DOHH2 (cell line): ENCODE measurements around the gene PRKD3.

Source experiments
- H3F3A ChIP-seq: fragments of 200-600 bp; sonication (generic), shearing (Covaris generic); 2 replicates; pipeline ENCODE4 v1.6.0; 2016; ENCODE audit warnings: antibody characterized with exemption, mild to moderate bottlenecking; ENCODE audit not compliant: control insufficient read depth, insufficient read depth
- H3K27ac ChIP-seq: fragments of 200-600 bp; sonication (generic); 2 replicates; pipeline ENCODE4 v1.5.1; 2014; ENCODE audit warnings: low read depth, mild to moderate bottlenecking, low read length, moderate library complexity
- H3K27me3 ChIP-seq: fragments of 200-600 bp; sonication (generic); 2 replicates; pipeline ENCODE4 v1.6.1; 2014; ENCODE audit warnings: mild to moderate bottlenecking, low read length, mixed read lengths; ENCODE audit not compliant: control insufficient read depth
- H3K36me3 ChIP-seq: fragments of 200-600 bp; sonication (generic); 2 replicates; pipeline ENCODE4 v1.6.1; 2014; ENCODE audit warnings: mild to moderate bottlenecking, low read length, moderate library complexity, mixed read lengths; ENCODE audit not compliant: control insufficient read depth
- H3K4me1 ChIP-seq: fragments of 200-600 bp; sonication (generic); 2 replicates; pipeline ENCODE4 v1.6.1; 2014; ENCODE audit warnings: mild to moderate bottlenecking, low read length, mixed read lengths; ENCODE audit not compliant: control insufficient read depth
- H3K4me2 ChIP-seq: fragments of 200-600 bp; sonication (generic); 2 replicates; pipeline ENCODE4 v1.6.0; 2014; ENCODE audit warnings: mild to moderate bottlenecking, low read length, moderate library complexity
- H3K4me3 ChIP-seq: fragments of 200-600 bp; sonication (generic); 2 replicates; pipeline ENCODE4 v1.5.1; 2014; ENCODE audit warnings: mild to moderate bottlenecking, low read length, mixed read lengths
- H3K79me2 ChIP-seq: fragments of 200-600 bp; sonication (generic); 2 replicates; pipeline ENCODE4 v1.6.1; 2014; ENCODE audit warnings: mild to moderate bottlenecking, low read length, mixed read lengths; ENCODE audit not compliant: control insufficient read depth
- H3K9me2 ChIP-seq: fragments of 200-600 bp; sonication (generic); replicated peaks from 2 replicates; pipeline ENCODE4 v1.6.1; 2014; ENCODE audit warnings: mild to moderate bottlenecking, low read length, mixed read lengths; ENCODE audit not compliant: control insufficient read depth
- H3K9me3 ChIP-seq: fragments of 200-600 bp; sonication (generic); 2 replicates; pipeline ENCODE4 v1.6.1; 2014; ENCODE audit warnings: antibody characterized with exemption, low read length, mixed read lengths; ENCODE audit not compliant: control insufficient read depth, insufficient read depth
- H4K20me1 ChIP-seq: fragments of 200-600 bp; sonication (generic); 2 replicates; pipeline ENCODE4 v1.6.0; 2014; ENCODE audit warnings: low read depth, mild to moderate bottlenecking, antibody characterized with exemption, low read length, moderate library complexity; ENCODE audit not compliant: control insufficient read depth, insufficient read depth
- EZH2phosphoT487 ChIP-seq: fragments of 200-600 bp; sonication (generic); IDR thresholded peaks from 2 replicates; pipeline ENCODE4 v1.6.1; 2017; ENCODE audit warnings: borderline replicate concordance, mild to moderate bottlenecking, antibody characterized with exemption, low read length, moderate library complexity, mixed read lengths
- TF ChIP-seq, protein P1 (sequence below): fragments of 200-600 bp; sonication (generic); IDR thresholded peaks from one replicate; pipeline ENCODE4 v1.5.1; 2014; ENCODE audit warnings: antibody characterized with exemption, mild to moderate bottlenecking, low read depth, low read length; ENCODE audit not compliant: poor library complexity, severe bottlenecking

Gene PRKD3

DNA sequence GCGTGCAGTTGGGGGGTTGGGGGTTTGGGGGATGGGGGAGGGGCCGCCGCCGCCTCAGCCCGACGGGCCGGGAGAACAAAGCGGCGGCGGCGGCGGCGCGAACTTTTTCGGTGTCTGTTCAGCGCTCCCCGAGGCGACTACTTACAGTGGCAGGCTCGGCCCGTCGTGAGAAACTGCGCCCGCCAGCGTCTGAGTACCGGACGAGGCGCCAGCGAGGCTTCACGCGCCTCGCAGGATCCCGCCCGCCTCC is 172 bp downstream of the PRKD3 start:
- Histone ChIP-seq H3K27ac (0 out of 2 replicates have a peak overlapping the region, but pooled peaks have one; percentile 53), H3K27me3 (peaks cover 10% of the 10 kb centered on the region), H3K4me1 (peaks cover 48% of the 10 kb centered on the region), H3K36me3 (peaks cover 29% of the 10 kb centered on the region), H3K4me3 (peak overlapping the region; percentile 97), H3K9me2 (no peaks in the 10 kb centered on the region), H3K79me2 (peaks cover 47% of the 10 kb centered on the region), H3K4me2 (peak overlapping the region; percentile 90), H3K9me3 (no peaks in the 10 kb centered on the region), H4K20me1 (peaks cover 13% of the 10 kb centered on the region; the same call in 1 of the 2 replicates), H3F3A (peaks cover 17% of the 10 kb centered on the region)
- no peak for TF ChIP-seq EZH2phosphoT487
- TF ChIP-seq, protein P1, sequence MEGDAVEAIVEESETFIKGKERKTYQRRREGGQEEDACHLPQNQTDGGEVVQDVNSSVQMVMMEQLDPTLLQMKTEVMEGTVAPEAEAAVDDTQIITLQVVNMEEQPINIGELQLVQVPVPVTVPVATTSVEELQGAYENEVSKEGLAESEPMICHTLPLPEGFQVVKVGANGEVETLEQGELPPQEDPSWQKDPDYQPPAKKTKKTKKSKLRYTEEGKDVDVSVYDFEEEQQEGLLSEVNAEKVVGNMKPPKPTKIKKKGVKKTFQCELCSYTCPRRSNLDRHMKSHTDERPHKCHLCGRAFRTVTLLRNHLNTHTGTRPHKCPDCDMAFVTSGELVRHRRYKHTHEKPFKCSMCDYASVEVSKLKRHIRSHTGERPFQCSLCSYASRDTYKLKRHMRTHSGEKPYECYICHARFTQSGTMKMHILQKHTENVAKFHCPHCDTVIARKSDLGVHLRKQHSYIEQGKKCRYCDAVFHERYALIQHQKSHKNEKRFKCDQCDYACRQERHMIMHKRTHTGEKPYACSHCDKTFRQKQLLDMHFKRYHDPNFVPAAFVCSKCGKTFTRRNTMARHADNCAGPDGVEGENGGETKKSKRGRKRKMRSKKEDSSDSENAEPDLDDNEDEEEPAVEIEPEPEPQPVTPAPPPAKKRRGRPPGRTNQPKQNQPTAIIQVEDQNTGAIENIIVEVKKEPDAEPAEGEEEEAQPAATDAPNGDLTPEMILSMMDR = no peak

GRCh38 chr2:37323781-37324535 is 675 bp downstream of the PRKD3 start:
- Histone ChIP-seq H4K20me1 (peaks cover 13% of the 10 kb centered on the region; the same call in 1 of the 2 replicates), H3K9me2 (no peaks in the 10 kb centered on the region), H3K4me1 (peaks cover 53% of the 10 kb centered on the region), H3K36me3 (peaks cover 32% of the 10 kb centered on the region), H3K27me3 (peaks cover 10% of the 10 kb centered on the region), H3K4me3 (peak overlapping the region; percentile 97), H3K79me2 (peaks cover 52% of the 10 kb centered on the region), H3K4me2 (peak overlapping the region; percentile 90), H3K9me3 (no peaks in the 10 kb centered on the region), H3K27ac (peak overlapping the region; percentile 53), H3F3A (peaks cover 17% of the 10 kb centered on the region)
- TF ChIP-seq, protein P1 = no peak
- TF ChIP-seq EZH2phosphoT487 = no peak

DNA sequence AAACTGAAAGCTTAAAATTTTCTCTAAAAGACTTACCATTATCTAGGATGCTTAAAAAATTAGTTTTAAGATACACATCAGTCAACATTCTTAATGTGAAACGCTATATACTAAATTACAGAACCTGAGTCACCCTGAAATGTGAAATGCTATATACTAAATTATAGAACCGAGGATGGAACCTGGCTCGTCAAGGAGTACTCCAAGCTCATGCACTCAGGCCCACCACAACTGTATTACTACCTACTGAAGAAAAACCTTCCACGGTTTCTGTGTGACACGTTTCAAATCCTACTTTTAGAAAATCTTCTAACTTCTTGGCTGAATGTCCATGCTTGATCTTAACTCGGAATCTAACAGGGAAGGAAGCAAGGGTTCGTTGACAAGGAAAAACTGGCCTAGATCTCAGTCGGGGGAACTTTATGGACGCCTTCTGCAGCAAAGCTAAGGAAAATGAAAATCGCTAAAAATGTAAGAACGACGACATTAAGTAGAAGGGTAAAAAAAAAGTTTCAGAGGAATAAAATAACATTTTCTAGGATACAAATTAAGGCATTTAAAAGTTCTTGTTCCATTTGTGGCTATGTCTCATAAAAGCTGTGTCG is 1.4 kb downstream of the PRKD3 start:
- TF ChIP-seq, protein P1 = no peak
- no peak for TF ChIP-seq EZH2phosphoT487
- Histone ChIP-seq H3K4me2 (peak overlapping the region; percentile 90), H3K36me3 (peaks cover 39% of the 10 kb centered on the region), H3K4me1 (peaks cover 59% of the 10 kb centered on the region), H3K79me2 (peaks cover 59% of the 10 kb centered on the region), H3K9me2 (no peaks in the 10 kb centered on the region), H3K4me3 (peak overlapping the region; percentile 97), H3K27ac (peak overlapping the region; percentile 53), H3K27me3 (peaks cover 10% of the 10 kb centered on the region), H3K9me3 (no peaks in the 10 kb centered on the region), H4K20me1 (peaks cover 13% of the 10 kb centered on the region; the same call in 1 of the 2 replicates), H3F3A (peaks cover 23% of the 10 kb centered on the region)
